SK-N-SH (cell line): ENCODE results near the gene PRKN. TPM values are rescaled to one million over a fixed set of nuclear protein-coding genes. Genes with fewer than 3 reads are reported as not detected.

Source experiments
- CTCF ChIA-PET: fragments of 300-600, 350-600 bp; formaldehyde crosslinking; extraction: SDS; loops from one replicate; lab custom pipeline; 2021; lab: Yijun Ruan, JAX
- POLR2A ChIA-PET: fragments of 350-600 bp; sonication (Branson Sonifier 250); formaldehyde crosslinking; extraction: SDS; loops from one replicate; lab custom pipeline; 2020; ENCODE audit warnings: antibody characterized with exemption, inconsistent platforms; lab: Yijun Ruan, JAX
- DNase-seq: peaks from one replicate; pipeline ENCODE4 v3.0.0; 2012
- H2AFZ ChIP-seq: fragments of 200-600 bp; sonication (generic); 2 replicates; pipeline ENCODE4 v1.8.1; 2016; ENCODE audit warnings: antibody characterized with exemption, mild to moderate bottlenecking, low read depth
- H3F3A ChIP-seq: fragments of 200-600 bp; sonication (generic); replicated peaks from 2 replicates; pipeline ENCODE3; 2016; ENCODE audit warnings: antibody characterized with exemption, mild to moderate bottlenecking; ENCODE audit not compliant: insufficient read depth
- H3K27ac ChIP-seq, 2 experiments: fragments of 200-500 bp in 1 of 2; fragments of 200-600 bp in 1 of 2; sonication (Bioruptor generic) in 1 of 2; sonication (generic), shearing (Covaris generic) in 1 of 2; 2 replicates each; pipeline versions ENCODE4 v1.5.1 to v1.6.1; 2014 to 2016; ENCODE audit warnings: low read depth in 2 of 2, inconsistent platforms in 1 of 2, low read length in 1 of 2, mild to moderate bottlenecking in 1 of 2, mixed read lengths in 1 of 2
- H3K27me3 ChIP-seq: fragments of 200-600 bp; sonication (generic), shearing (Covaris generic); 2 replicates; pipeline ENCODE4 v1.6.1; 2016; ENCODE audit warnings: mixed run types; ENCODE audit not compliant: insufficient read depth
- H3K36me3 ChIP-seq, 2 experiments: fragments of 200-500 bp in 1 of 2; fragments of 200-600 bp in 1 of 2; sonication (Bioruptor generic) in 1 of 2; sonication (generic) in 1 of 2; replicated peaks in 1 of 2; 2 replicates each; pipeline versions ENCODE3 to v1.5.1; 2014 to 2016; ENCODE audit warnings: low read length in 1 of 2, mild to moderate bottlenecking in 1 of 2; ENCODE audit not compliant: insufficient read depth in 2 of 2, control insufficient read depth in 1 of 2
- H3K4me1 ChIP-seq, 2 experiments: fragments of 200-500 bp in 1 of 2; fragments of 200-600 bp in 1 of 2; sonication (Bioruptor generic) in 1 of 2; sonication (generic), shearing (Covaris generic) in 1 of 2; 2 replicates each; pipeline versions ENCODE4 v1.5.1 to v1.6.1; 2014 to 2016; ENCODE audit warnings: low read depth in 1 of 2, low read length in 1 of 2, mixed run types in 1 of 2; ENCODE audit not compliant: insufficient read depth in 2 of 2, control insufficient read depth in 1 of 2
- H3K4me2 ChIP-seq: fragments of 200-600 bp; sonication (generic), shearing (Covaris generic); 2 replicates; pipeline ENCODE4 v1.6.1; 2017; ENCODE audit warnings: mixed run types
- H3K4me3 ChIP-seq, 2 experiments: fragments of 200-500 bp in 1 of 2; fragments of 200-600 bp in 1 of 2; sonication (Bioruptor generic) in 1 of 2; sonication (generic), shearing (Covaris generic) in 1 of 2; 2 replicates each; pipeline versions ENCODE4 v1.5.1 to v1.8.1; 2014 to 2016; ENCODE audit warnings: low read depth in 2 of 2, inconsistent platforms in 1 of 2, low read length in 1 of 2, mild to moderate bottlenecking in 1 of 2, mixed read lengths in 1 of 2, moderate library complexity in 1 of 2
- H3K79me2 ChIP-seq: fragments of 200-600 bp; sonication (generic); 2 replicates; pipeline ENCODE4 v1.8.1; 2017; ENCODE audit warnings: mild to moderate bottlenecking; ENCODE audit not compliant: insufficient read depth
- H3K9ac ChIP-seq: fragments of 200-600 bp; sonication (generic); 2 replicates; pipeline ENCODE4 v1.6.1; 2017; ENCODE audit warnings: mixed run types
- H3K9me2 ChIP-seq: fragments of 200-600 bp; sonication (generic); 2 replicates; pipeline ENCODE4 v1.6.1; 2017; ENCODE audit warnings: mixed run types
- H3K9me3 ChIP-seq: fragments of 200-600 bp; sonication (generic); 2 replicates; pipeline ENCODE4 v1.6.1; 2017; ENCODE audit warnings: mixed run types, mild to moderate bottlenecking, moderate library complexity
- H4K20me1 ChIP-seq: fragments of 200-600 bp; sonication (generic); 2 replicates; pipeline ENCODE4 v1.6.1; 2017; ENCODE audit warnings: mild to moderate bottlenecking, mixed run types; ENCODE audit not compliant: insufficient read depth
- ELF1 ChIP-seq: IDR thresholded peaks from 2 replicates; pipeline ENCODE4 v1.4.0; 2012
- FOSL2 ChIP-seq: IDR thresholded peaks from 2 replicates; pipeline ENCODE4 v1.4.0; 2012; ENCODE audit warnings: low read depth, mild to moderate bottlenecking, moderate library complexity, borderline replicate concordance
- FOXJ3 ChIP-seq: sonication (generic); formaldehyde crosslinking; IDR thresholded peaks from 2 replicates; pipeline ENCODE4 v1.5.1; 2020; ENCODE audit warnings: mild to moderate bottlenecking, missing genetic modification reagents
- GABPA ChIP-seq: IDR thresholded peaks from 2 replicates; pipeline ENCODE4 v1.4.0; 2012; ENCODE audit warnings: low read depth, mild to moderate bottlenecking
- GATA2 ChIP-seq: sonication (generic); formaldehyde crosslinking; IDR thresholded peaks from 2 replicates; pipeline ENCODE4 v1.5.0; 2020; ENCODE audit warnings: mild to moderate bottlenecking, missing genetic modification reagents
- JUND ChIP-seq: IDR thresholded peaks from 2 replicates; pipeline ENCODE4 v1.4.0; 2012
- MXI1 ChIP-seq: IDR thresholded peaks from 2 replicates; pipeline ENCODE4 v1.6.1; 2012; ENCODE audit warnings: mild to moderate bottlenecking, low read depth, low read length, improper control_type of control experiment
- NRF1 ChIP-seq: IDR thresholded peaks from 2 replicates; pipeline ENCODE4 v1.6.1; 2012; ENCODE audit warnings: low read depth, mild to moderate bottlenecking, low read length
- RFX5 ChIP-seq: IDR thresholded peaks from 2 replicates; pipeline ENCODE4 v1.6.1; 2012; ENCODE audit warnings: mild to moderate bottlenecking, improper control_type of control experiment, low read length
- RXRA ChIP-seq: IDR thresholded peaks from 2 replicates; pipeline ENCODE4 v1.4.0; 2012; ENCODE audit warnings: low read depth, mild to moderate bottlenecking, borderline replicate concordance
- SIN3A ChIP-seq: IDR thresholded peaks from 2 replicates; pipeline ENCODE4 v1.6.1; 2012; ENCODE audit warnings: low read depth, mild to moderate bottlenecking, low read length, moderate library complexity, borderline replicate concordance
- SMC3 ChIP-seq: IDR thresholded peaks from 2 replicates; pipeline ENCODE4 v1.6.1; 2012; ENCODE audit warnings: low read depth, low read length, improper control_type of control experiment
- TEAD4 ChIP-seq: IDR thresholded peaks from 2 replicates; pipeline ENCODE4 v1.4.0; 2012; ENCODE audit warnings: mild to moderate bottlenecking, borderline replicate concordance; ENCODE audit not compliant: insufficient read depth
- YY1 ChIP-seq: IDR thresholded peaks from 2 replicates; pipeline ENCODE4 v1.4.0; 2012; ENCODE audit warnings: low read depth, mild to moderate bottlenecking
- WGBS: methylation state at CpG from one replicate; pipeline ENCODE4 v1.1.6; 2017; ENCODE audit warnings: low lambda C conversion rate; 5-methylcytosine and 5-hydroxymethylcytosine counted together
- polyA plus RNA-seq, 3 experiments: library from polyadenylated mRNA; depleted of rRNA; stranded (reverse); fragments of >200 nt; gene quantifications; 2 replicates each; pipeline ENCODE4 v1.2.3, GENCODE V29; 2012
- TF ChIP-seq, protein P1 (sequence below): IDR thresholded peaks from 2 replicates; pipeline ENCODE4 v1.4.0; 2012; ENCODE audit warnings: low read depth, borderline replicate concordance
- TF ChIP-seq, protein P2 (sequence below): fragments of 150-350 bp; IDR thresholded peaks from 2 replicates; pipeline ENCODE4 v1.6.1; 2016; ENCODE audit warnings: mild to moderate bottlenecking, low read depth, low read length
- TF ChIP-seq, protein P3 (sequence below): IDR thresholded peaks from 2 replicates; pipeline ENCODE4 v1.4.0; 2012; ENCODE audit warnings: low read depth
- TF ChIP-seq, protein P4 (sequence below): IDR thresholded peaks from 2 replicates; pipeline ENCODE4 v1.4.0; 2012; ENCODE audit warnings: low read depth, borderline replicate concordance

Gene PRKN
- polyA plus RNA-seq, 1 of the 3 experiments (the other 2 are of a cell fraction): 0.76 TPM

DNA sequence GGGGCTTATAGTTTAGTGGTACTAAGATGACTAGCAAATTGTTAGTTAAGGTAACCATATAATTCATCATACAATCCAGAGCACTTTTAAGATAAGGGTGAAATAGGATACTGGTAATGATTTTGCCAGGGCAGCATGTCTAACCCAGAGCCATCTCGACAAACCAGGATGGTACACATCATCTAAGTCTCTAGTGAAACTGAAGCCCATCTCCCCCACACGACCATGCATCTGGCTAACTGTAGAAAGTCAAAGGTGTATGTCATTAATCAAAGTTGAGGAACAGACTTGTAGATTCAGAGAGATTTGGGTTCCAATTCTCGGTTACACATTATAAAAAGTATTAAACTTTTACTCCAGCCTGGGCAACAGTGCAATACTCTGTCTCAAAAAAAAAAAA, 78.3 kb downstream of the PRKN start:
- 46% methylated on average over 3 of the region's 3 CpGs for WGBS
- no peaks in the 10 kb centered on the region for H3K36me3 ChIP-seq
- DNase-seq: no peak
- H2AFZ ChIP-seq: no peak overlapping the region
- no peak overlapping the region for H3K4me2 ChIP-seq
- no peak for TF ChIP-seq NRF1
- TF ChIP-seq TEAD4: no peak
- TF ChIP-seq JUND: no peak
- TF ChIP-seq SMC3: no peak
- TF ChIP-seq GATA2 (CRISPR knock-in tag): no peak
- TF ChIP-seq RFX5: no peak
- TF ChIP-seq, protein P1, sequence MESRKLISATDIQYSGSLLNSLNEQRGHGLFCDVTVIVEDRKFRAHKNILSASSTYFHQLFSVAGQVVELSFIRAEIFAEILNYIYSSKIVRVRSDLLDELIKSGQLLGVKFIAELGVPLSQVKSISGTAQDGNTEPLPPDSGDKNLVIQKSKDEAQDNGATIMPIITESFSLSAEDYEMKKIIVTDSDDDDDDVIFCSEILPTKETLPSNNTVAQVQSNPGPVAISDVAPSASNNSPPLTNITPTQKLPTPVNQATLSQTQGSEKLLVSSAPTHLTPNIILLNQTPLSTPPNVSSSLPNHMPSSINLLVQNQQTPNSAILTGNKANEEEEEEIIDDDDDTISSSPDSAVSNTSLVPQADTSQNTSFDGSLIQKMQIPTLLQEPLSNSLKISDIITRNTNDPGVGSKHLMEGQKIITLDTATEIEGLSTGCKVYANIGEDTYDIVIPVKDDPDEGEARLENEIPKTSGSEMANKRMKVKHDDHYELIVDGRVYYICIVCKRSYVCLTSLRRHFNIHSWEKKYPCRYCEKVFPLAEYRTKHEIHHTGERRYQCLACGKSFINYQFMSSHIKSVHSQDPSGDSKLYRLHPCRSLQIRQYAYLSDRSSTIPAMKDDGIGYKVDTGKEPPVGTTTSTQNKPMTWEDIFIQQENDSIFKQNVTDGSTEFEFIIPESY: no peak
- TF ChIP-seq, protein P2, sequence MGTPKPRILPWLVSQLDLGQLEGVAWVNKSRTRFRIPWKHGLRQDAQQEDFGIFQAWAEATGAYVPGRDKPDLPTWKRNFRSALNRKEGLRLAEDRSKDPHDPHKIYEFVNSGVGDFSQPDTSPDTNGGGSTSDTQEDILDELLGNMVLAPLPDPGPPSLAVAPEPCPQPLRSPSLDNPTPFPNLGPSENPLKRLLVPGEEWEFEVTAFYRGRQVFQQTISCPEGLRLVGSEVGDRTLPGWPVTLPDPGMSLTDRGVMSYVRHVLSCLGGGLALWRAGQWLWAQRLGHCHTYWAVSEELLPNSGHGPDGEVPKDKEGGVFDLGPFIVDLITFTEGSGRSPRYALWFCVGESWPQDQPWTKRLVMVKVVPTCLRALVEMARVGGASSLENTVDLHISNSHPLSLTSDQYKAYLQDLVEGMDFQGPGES: no peak
- no peak for TF ChIP-seq SIN3A
- no peak for TF ChIP-seq ELF1
- no peak for TF ChIP-seq FOXJ3
- no peak for TF ChIP-seq YY1
- TF ChIP-seq, protein P3, sequence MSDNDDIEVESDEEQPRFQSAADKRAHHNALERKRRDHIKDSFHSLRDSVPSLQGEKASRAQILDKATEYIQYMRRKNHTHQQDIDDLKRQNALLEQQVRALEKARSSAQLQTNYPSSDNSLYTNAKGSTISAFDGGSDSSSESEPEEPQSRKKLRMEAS: no peak
- TF ChIP-seq MXI1: no peak
- TF ChIP-seq GABPA: no peak
- no peak for TF ChIP-seq FOSL2
- TF ChIP-seq, protein P4, sequence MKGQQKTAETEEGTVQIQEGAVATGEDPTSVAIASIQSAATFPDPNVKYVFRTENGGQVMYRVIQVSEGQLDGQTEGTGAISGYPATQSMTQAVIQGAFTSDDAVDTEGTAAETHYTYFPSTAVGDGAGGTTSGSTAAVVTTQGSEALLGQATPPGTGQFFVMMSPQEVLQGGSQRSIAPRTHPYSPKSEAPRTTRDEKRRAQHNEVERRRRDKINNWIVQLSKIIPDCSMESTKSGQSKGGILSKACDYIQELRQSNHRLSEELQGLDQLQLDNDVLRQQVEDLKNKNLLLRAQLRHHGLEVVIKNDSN: no peak
- no peak for TF ChIP-seq RXRA
- H3K4me1 ChIP-seq: no peaks in the 10 kb centered on the region
- ChIA-PET CTCF (no interaction called here), POLR2A (no interaction called here)
- H4K20me1 ChIP-seq: no peaks in the 10 kb centered on the region
- no peak overlapping the region for H3K4me3 ChIP-seq
- H3F3A ChIP-seq: no peaks in the 10 kb centered on the region
- no peak overlapping the region for H3K9ac ChIP-seq
- no peaks in the 10 kb centered on the region for H3K79me2 ChIP-seq
- no peaks in the 10 kb centered on the region for H3K9me3 ChIP-seq
- no peaks in the 10 kb centered on the region for H3K9me2 ChIP-seq
- no peak overlapping the region for H3K27ac ChIP-seq
- no peaks in the 10 kb centered on the region for H3K27me3 ChIP-seq
